Liver (tissue), 3 donors: Measurements from ENCODE around the gene PTPN4.

Experiments
- JUND ChIP-seq, 2 donors: IDR thresholded peaks; 2 replicates each; pipeline ENCODE4 v1.6.1; 2016; ENCODE audit warnings: antibody characterized with exemption in 2 of 2
- TF ChIP-seq, protein P1 (sequence below): fragments of 150-350 bp; IDR thresholded peaks from 2 replicates; pipeline ENCODE4 v1.5.1; 2017; ENCODE audit warnings: improper control_type of control experiment, low read depth, low read length; ENCODE audit not compliant: missing input control
- TF ChIP-seq, protein P2 (sequence below): IDR thresholded peaks from 2 replicates; pipeline ENCODE4 v1.6.1; 2016; ENCODE audit warnings: antibody characterized with exemption, mild to moderate bottlenecking
- donor health status: healthy.
- donor health status: healthy.

DNA sequence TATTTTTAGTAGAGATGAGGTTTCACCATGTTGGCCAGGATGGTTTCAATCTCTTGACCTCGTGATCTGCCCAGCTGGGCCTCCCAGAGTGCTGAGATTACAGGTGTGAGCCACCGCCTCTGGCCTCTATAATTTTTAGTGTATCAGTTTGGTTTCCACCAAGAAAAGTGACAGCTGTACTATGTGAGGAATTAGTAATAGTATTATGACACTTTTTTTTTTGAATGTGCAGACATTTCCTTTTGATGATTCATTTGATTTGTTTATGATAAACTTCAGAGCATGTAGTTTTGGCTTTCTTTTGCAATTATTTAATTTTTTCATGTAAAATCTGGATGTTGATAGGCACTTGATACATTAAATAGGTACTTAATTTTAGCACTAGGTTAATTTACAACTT, 61.5 kb downstream of the PTPN4 start:
- no peak for TF ChIP-seq JUND (IDR thresholded peaks at IDR 0.05)
- TF ChIP-seq, protein P1, sequence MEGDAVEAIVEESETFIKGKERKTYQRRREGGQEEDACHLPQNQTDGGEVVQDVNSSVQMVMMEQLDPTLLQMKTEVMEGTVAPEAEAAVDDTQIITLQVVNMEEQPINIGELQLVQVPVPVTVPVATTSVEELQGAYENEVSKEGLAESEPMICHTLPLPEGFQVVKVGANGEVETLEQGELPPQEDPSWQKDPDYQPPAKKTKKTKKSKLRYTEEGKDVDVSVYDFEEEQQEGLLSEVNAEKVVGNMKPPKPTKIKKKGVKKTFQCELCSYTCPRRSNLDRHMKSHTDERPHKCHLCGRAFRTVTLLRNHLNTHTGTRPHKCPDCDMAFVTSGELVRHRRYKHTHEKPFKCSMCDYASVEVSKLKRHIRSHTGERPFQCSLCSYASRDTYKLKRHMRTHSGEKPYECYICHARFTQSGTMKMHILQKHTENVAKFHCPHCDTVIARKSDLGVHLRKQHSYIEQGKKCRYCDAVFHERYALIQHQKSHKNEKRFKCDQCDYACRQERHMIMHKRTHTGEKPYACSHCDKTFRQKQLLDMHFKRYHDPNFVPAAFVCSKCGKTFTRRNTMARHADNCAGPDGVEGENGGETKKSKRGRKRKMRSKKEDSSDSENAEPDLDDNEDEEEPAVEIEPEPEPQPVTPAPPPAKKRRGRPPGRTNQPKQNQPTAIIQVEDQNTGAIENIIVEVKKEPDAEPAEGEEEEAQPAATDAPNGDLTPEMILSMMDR, result no peak
- TF ChIP-seq, protein P2, sequence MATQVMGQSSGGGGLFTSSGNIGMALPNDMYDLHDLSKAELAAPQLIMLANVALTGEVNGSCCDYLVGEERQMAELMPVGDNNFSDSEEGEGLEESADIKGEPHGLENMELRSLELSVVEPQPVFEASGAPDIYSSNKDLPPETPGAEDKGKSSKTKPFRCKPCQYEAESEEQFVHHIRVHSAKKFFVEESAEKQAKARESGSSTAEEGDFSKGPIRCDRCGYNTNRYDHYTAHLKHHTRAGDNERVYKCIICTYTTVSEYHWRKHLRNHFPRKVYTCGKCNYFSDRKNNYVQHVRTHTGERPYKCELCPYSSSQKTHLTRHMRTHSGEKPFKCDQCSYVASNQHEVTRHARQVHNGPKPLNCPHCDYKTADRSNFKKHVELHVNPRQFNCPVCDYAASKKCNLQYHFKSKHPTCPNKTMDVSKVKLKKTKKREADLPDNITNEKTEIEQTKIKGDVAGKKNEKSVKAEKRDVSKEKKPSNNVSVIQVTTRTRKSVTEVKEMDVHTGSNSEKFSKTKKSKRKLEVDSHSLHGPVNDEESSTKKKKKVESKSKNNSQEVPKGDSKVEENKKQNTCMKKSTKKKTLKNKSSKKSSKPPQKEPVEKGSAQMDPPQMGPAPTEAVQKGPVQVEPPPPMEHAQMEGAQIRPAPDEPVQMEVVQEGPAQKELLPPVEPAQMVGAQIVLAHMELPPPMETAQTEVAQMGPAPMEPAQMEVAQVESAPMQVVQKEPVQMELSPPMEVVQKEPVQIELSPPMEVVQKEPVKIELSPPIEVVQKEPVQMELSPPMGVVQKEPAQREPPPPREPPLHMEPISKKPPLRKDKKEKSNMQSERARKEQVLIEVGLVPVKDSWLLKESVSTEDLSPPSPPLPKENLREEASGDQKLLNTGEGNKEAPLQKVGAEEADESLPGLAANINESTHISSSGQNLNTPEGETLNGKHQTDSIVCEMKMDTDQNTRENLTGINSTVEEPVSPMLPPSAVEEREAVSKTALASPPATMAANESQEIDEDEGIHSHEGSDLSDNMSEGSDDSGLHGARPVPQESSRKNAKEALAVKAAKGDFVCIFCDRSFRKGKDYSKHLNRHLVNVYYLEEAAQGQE, result no peak
